HG03039 (cell line): Measurements from ENCODE around the gene VMAC.

Experiments
- ATAC-seq: cut with Tn5 transposase; IDR thresholded peaks from one replicate; pipeline ENCODE4 v1.9.1; 2021; ENCODE audit warnings: mild to moderate bottlenecking, moderate library complexity; ENCODE audit not compliant: unreplicated experiment

The VMAC gene

DNA sequence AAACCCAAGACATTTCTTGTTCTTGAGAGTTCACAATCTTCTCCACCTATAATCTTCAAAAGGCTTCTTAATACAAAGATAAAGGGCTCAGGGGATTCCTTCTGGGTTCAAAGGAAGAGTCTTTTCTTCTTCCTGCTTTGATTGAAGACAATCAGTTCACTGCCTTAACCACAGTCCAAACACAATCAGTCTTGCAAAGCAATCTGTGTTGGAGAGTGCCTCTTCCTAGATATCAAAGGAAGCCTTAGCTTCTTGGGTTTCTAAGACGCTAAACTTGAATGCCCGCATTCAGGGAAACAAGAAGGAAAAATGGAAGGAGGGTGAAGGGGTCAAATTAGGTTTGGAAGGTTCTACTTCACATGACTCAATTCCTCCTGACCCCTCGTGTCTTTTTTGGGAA is 46.1 kb downstream of the VMAC start:
- no peak for ATAC-seq

GRCh38 chr19:5951338-5951861 is 46.7 kb downstream of the VMAC start:
- no peak for ATAC-seq

DNA sequence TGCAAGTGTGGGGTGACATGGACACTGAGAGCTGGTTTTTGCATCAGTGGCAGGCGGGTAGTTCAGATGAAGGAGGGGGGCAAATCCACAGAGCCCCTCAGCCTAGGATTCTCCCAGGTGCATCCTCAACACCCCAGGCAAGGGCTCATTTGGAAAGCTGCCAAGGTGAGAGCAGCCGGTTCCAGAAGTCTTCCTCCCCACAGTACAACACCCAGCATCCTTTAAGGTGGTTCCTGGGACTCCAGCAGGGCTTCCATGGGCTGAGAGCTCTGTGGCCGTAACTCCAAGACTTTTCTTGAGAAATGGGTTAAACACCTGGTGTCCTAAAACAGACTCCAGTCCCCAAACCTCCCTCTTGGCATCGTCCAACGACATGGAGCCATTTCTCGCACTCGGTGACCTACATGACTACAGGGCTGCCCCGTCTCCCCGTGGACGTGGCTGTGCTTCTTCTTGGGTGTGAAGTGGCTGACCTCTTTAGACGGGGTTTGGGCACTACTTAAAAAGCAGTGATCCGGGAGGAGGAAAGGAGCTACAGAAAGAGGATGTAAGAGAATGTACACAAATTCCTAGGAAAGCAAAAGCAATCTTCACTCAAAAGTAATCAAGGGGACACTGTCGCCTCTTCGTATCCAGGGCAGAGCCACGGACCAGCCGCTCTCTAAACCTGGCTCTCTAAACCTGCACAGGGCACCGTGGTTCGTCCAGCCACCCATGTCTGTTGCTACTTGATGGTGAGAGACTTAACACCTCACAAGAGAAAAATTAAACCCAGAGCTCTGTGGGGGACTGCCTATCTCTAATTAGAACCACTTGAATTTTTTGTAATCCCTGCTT is 47.7 kb downstream of the VMAC start:
- no peak for ATAC-seq

- no peak for ATAC-seq
Observed at GRCh38 chr19:5953030-5953589, 48.4 kb downstream of the VMAC start.

DNA sequence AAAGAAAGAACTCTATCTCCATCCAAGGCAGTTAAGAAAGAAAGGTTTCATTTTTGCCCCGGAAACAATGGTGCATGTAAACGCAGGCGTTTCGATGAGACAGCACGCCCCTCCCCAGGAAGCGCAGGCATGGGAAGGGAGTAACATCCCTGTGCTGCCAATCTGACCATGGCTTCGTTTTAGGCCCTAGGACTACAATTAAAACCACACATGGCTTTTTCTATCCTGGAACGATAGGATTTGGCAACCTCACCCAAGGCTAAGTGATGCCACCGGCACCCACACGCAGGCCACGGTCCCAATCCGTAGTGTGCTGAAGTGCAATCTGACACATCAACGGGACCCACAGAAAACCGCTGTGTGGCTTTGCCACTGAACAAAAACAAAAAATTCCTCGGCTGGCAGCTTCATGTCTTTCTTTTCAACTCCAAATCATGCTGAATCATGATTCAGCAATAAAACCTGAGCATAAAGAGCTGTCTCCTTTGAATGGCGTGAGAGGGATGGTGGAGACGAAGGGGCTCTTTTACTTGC is 49.1 kb downstream of the VMAC start:
- no peak for ATAC-seq

GRCh38 chr19:5954293-5954692 is 49.6 kb downstream of the VMAC start:
- no peak for ATAC-seq

GRCh38 chr19:5955636-5955935 is 50.9 kb downstream of the VMAC start:
- no peak for ATAC-seq

- ATAC-seq: no peak
Observed at GRCh38 chr19:5956323-5956722, 51.7 kb downstream of the VMAC start.

- no peak for ATAC-seq
Observed at GRCh38 chr19:5956728-5957127, 52.1 kb downstream of the VMAC start.

GRCh38 chr19:5957170-5957569 is 52.5 kb downstream of the VMAC start:
- ATAC-seq: no peak

GRCh38 chr19:5958074-5958850 is 53.6 kb downstream of the VMAC start:
- no peak for ATAC-seq

- no peak for ATAC-seq
Observed at GRCh38 chr19:5958851-5959122, 54.1 kb downstream of the VMAC start.

DNA sequence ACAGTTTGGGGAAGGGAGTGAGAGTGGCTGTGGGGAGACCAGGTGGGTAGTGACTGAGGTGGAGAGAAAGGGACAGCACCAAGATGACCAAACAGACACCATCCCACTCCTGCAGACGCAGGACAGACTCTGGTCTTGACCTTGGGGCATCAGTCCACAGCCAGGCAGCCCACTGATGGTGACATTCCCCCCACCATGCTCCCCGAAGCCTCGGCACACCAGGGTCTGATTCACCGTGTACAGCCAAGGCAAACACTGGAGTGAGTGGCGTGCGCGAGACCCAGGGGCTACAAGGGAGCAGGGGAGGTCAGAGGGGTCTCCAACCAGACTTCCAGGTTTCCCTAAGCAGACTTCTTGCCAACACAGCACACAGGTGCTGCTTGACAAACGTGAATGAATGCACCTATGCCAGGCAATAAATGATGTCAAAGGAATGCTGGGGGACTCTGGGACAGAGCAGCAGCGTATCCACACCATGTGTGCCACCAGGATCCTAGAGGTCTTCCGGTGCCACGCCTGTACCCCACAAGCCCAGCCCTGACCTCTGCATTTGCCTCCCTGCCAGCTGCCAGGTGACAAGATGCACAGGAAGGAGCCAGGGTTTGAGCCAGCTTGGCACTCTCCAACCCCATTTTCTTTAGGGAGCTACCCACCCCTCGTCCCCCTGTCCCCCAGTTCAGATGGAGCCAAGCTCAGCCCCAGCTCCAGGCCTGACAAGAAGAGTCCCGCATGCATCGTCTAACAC is 54.8 kb downstream of the VMAC start:
- no peak for ATAC-seq
